NCI-H1417 treated with DMSO at 0.1 percent for 48 hours (cell line): ENCODE measurements around the gene RHBG.
"Not testable (repeated sequence)": the region's sequence is repeated elsewhere in the genome, so short reads cannot be mapped to it uniquely, and the experiment has no call there.

Experiments
- DNase-seq: peaks from one replicate; lab custom pipeline; 2025; lab: John Stamatoyannopoulos, UW

The RHBG gene

DNA sequence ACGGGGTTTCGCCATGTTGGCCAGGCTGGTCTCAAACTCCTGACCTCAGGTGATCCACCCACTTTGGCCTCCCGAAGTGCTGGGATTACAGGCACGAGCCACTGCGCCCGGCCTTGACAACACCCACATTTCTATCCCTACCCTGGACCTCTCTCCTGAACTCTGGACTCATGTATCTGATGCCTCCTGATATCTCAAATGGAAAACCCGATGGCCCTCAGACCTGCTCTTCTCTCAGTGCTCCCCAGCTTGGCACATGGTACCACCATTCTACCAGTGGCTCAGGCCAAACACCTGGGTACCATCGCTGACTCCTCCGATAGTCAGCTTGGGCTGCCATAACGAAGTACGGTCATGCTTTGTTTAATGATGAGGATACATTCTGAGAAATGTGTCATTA is 8.5 kb upstream of the RHBG start:
- no peak for DNase-seq

DNA sequence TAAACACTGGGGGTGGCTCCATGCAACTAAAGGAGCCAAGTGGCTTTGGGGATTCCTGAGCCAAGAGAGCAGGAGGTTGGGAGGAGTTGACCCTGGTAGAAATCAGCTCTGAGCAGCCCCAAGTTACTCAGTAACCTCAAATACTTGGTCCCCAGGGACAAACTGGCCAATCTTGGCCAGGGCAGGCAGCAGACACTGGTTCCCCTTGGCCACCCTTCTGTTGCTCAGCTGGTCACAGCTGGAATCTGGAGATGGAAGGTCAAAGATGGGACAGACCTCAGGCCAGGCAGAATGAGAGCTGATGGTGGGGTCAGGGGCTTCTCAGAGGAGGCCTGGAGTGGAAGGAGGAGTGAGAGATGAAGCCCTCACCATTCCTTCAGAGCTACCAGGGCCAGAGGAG is 3.3 kb upstream of the RHBG start:
- no peak for DNase-seq

DNA sequence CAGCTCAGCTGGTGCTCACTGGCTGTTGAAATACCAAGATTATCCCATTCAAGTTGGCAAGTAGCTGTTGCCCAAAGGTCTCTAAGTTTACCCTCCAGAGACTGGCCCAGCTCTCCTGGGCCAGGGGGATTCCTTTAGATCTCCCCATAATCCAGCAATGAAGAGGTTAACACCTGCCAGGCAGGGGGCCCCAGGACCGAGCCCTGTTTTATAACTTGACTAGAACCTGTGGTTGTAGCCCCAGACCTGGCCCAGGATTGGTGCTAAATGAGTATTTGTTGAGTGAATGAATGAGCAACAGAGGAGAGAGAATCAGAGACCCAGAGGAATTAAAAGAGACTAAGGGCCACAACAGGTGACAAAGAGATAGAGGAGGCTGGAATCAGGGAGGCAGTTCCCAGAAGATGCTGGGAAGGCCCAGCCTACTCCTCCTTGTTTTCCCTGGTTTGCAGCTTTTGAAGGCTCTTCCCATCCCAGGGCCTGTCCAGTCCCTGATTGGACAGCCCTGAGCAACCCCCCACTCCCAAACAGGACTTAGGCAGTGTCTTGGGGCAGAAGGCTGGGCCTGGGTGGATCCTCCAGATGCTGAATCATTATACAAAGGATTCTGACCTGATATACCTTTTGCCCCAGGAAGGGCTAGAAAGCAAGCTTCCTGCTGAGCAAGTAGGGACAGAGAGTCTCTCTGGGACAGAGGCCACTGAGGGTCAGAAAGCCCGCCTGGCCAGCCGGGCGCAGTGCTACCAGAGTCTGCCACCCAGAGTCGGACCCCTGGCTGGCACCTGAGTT is 2.4 kb upstream of the RHBG start:
- DNase-seq: no peak

DNA sequence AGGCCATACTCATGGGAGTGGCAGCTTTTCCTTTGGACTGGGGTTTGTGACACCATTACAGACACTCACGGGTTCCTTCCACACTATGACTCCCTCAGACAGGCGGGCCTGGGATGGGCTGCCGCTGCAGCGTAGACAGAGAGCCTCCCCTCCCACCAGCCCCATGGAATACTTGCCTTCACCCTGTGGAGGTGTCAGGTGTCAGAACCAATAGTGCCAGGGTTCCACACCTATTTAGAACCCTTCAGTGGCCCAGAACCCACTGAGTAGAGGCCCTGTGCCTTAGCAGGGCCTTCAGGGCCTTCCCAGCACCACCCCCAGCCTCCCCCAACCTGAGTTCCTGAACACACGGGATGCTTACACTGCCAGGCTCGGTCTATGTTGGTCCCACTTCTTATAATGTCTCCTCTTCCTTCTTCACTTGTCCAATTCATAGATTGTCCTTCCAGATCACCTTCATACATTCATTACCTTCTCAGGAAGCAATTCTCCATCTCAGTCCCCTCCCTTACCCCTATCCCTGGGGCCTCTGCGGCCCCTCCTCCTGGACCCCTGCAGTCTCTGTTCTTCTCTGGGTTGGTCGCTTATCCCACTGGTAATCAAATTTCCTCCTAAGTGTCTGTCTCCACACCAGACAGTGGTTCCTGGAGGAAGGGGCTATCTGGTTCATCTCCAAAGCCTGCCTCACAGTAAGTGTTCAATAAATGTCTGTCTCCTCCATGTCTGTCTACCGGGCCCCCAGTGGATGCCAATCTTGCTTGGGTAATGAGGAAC is 1.4 kb upstream of the RHBG start:
- no peak for DNase-seq

DNA sequence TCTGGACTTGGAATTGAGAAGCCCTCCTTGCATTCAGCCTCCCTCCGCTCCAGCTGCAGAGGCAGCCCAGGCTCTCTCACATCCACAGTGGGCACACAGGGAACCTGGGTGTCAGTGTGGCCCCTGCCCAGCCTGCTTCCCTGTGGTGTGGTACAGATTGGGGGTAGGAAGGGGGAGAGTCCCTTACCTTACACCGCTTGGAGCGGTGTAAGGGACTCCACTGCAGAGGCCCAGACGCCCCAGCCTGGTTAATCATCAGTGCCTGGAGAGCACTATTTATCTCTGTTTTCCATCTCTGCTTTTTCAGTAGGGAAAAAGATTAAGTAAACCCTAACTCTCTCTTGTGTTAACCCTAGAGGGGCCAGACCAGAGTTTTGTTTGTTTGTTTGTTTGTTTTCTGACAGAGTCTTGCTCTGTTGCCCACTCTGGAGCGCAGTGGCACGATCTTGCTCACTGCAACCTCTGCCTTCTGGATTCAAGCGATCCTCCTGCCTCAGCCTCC is 803 bp upstream of the RHBG start:
- no peak for DNase-seq

DNA sequence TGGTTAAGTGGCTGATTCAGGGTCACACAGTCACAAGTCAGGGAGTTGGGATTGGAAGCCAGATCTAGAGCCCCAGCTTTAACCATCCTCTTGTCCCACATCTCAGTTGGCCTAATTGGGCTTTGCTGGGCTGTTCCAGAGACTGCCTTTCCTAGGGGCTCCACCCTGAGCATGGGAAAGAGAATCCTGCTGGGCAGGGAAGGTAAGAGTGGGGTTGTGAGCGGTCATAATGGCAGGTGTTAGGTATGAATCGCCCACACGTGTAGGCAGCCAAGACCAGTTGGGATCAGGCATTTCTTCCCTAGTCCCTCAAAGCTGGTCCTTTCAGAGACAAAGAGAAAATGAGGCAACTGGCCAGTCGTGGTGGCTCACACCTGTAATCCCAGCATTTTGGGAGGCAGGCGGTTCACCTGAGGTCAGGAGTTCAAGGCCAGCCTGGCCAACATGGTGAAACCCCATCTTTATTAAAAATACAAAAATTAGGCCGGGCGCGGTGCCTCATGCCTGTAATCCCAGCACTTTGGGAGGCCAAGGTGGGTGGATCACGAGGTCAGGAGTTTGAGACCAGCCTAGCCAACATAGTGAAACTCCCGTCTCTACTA is 775 bp downstream of the RHBG start:
- DNase-seq: not testable (repeated sequence)

DNA sequence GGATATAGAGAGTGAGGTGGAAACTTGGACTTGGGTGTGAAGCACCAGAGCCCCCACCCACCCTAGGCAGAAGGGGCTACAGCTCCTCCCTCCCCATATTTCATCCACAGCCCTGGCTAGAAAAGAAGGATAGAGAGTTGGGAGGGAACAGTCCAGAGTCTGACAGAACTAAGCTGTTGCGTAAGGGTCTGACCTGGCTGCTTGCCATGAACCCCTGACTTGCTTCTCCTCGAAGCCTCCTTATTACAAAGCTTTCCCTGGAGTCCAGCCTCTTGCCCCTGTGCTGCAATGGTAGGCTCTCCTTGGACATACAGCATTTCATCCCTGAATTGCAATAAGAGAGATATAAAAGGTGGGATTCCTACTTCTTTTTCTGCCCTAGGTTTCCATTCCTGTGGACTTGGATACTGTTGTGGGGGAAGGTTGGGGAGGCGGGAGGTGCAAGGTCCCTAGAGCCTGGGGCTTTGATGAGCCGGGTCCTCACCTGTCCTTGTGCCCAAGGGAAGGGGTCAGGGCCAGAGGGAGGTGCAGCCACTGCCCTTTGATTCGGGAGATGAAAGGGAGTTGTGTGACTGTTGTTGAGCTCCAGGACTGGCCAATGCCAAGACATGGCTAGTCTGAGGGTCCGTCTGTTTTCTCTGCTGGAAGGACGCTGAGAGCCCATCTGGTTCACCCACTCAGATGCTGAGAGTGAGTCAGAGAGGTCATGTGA is 2.7 kb downstream of the RHBG start:
- DNase-seq: no peak

DNA sequence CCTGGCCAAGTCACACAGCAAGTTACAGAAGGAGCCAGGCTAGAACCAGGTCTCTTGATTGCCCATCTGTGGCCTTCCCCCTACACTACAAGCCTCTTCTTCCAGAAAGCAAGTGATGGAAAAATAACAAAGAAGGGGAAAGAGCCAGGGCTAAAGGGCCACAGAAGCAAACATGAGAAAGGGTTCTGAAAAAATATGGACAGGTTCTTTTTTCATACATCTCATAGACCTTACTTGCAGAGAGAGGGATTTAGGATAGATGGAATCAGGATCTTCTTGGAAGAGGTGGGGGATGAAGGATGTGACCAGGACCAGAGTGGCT is 3.2 kb downstream of the RHBG start:
- DNase-seq: no peak

DNA sequence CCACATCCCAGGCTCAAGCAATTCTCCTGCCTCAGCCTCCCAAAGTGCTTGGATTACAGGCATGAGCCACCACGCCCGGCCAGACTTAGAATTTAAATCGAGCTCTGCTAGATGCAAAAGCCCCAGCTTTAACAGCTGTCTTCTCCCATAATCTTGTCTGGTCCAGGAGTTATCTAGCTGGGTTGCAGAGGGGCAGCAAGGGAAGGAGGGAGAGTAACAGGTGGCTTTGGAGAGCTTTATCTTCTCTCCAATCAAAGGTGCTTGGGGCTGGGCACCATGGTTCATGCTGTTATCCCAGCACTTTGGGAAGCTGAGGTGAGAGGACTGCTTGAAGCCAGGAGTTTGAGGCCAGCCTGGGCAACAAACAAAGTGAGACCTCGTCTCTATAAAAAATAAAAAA is 3.9 kb downstream of the RHBG start:
- no peak for DNase-seq

DNA sequence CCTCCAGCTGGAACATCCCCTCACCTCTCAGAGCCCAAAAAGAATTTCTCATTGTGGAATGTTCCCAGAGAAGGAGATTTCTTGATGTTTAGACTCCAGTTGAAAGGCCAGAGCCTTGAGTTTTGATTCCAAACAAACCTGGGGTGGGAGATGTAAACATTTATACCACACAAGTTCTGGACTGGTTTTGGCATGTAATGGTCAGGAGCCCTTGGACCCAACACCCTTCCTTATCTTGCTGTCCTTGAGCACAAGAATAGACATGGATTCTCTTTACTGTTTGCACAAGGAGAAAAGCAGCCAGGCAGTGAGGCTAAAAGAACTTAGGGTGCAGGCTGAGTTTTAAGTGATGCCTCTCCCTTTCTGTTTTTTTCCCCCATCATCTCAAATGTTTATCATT is 4.5 kb downstream of the RHBG start:
- no peak for DNase-seq

DNA sequence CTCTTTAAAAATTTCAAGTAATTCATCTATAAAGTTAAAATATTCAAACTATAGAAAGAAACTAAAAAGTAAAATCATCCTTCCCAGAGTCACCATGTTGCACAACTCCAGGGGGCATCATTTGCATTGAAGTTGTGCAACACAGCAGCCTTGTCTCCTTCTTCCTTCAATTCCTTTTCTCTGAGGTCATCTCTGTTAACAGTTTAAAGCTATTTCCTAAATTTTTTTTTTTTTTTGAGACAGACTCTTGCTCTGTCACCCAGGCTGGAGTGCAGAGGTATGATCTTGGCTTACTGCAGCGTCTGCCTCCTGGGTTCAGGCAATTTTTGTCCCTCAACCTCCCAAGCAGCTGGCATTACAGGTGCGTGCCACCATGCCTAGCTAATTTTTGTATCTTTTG is 7.1 kb downstream of the RHBG start:
- DNase-seq: no peak

DNA sequence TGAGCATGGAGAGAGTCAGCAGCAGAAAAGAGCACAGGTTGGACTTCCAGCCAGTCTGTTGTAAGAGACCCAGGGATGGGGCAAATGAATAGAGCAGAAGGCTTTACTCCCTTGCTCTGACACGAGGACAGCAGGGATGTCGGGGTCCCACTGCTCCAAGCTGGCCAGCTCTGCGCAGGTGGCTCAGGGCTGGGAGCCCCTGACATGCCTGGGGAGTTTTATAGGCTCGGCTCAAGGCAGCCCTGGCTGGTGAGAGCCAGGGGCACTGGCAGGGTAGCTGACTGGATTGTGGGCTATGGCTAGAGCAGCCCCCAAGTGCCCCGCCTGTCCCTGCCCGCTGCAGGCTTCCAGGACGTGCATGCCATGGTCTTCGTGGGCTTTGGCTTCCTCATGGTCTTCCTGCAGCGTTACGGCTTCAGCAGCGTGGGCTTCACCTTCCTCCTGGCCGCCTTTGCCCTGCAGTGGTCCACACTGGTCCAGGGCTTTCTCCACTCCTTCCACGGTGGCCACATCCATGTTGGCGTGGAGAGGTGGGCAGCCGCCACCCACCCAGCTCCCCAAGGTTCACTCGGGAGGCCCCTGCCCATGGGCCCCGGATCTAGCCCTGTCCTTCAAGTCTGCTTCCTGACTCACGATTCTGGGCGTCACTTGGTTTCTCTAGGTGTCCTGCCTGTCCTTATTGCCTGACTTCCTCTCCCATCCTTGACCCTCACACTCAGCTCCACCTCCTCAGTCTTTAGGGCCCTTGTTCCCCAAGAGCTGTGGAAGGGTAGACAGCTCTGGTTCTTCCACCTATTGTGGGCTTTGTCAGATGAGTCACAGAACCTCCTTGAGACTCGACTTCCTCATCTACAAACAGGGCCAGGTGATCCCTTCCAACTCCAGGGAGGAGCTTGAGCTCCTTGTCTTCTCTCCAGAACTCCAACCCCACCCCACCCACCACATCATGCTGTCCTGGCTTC is 8.2 kb downstream of the RHBG start:
- DNase-seq: no peak

DNA sequence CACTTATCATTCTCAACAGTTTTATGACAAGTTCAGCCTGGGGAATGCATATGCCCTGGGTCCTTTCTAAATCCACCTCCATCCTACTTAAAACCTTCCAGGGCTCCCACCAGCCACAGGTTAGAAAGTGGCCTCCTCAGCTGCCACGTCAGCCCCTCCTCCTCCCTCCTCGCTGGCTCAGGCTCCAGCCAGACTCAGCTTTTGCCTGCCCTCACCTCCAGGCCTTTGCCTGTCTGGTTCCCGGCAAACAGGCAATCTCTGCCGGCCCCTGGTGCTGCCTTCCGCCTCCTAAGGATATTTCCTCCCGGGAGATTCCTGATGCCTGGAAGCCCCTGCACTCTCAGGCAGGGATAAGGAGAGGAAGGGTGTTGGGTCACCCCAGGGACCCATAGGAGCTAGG is 9.5 kb downstream of the RHBG start:
- DNase-seq: no peak

DNA sequence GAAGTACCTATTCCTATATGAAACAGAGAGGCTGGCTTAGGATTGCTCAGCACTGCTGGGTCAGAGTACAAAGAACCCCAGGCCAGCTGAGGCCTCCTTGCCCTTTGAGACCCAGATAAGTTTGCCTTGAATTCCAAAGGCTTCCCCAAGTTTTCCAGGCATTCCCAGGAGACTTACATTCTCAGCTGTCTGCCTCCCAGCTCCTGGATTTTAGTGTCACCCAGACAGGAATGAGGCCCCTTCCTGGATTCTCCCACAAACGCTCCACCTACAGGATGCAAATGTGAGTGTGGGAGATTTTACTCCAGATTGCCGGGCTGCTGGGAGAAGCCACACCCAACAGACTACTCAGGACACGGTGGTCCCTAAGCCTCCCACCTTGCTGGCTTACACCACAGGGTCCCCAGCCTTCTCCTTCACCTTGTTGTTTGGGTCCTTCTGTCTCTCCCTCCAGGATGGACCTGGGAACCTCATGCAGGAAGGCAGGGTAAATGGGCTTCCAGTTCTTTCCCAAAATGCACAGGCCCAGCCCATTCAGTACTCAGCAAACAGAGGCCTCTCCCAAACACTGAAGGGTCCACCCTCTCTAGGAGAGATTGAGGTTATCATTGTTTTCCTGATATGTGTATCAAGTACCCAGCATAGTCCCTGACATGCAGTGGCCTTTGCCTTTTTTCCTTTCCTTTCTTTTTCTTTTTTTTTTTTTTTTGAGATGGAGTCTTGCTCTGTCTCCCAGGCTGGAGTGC is 10.6 kb downstream of the RHBG start:
- DNase-seq: no peak

DNA sequence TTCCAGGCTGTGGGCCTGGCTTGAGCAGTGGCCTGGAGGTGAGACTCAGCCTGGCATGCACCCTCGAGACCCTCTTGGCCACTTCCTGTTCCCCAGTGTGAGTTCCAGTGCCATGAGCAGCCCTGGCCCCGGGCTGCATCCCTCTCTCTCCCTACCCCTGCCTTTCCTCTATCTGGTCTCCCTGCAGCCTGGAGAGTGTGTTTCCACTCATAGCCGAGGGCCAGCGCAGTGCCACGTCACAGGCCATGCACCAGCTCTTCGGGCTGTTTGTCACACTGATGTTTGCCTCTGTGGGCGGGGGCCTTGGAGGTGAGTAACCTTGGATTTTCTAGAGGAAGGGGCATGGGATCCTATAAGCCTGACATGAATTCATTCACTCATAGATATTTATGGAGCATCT is 13.6 kb downstream of the RHBG start:
- DNase-seq: no peak

DNA sequence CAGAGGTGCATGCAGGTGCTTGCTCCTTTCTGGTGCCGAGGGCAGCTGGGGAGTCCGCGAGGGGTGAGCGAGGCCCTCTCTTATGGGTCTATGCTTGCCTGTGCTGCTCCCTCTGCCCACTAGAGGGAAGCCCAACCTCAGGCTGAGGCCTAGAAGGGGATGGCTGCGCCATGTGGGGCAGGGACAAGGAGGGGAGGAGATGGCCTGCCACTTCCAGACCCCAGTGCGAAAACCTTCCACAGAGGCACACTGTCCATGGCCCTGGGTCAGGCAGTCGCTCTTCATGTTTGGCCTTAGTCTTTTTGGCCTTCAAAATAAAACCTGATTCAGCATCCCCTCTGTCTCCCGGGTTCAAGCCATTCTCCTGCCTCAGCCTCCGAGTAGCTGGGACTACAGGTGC is 14.0 kb downstream of the RHBG start:
- no peak for DNase-seq

DNA sequence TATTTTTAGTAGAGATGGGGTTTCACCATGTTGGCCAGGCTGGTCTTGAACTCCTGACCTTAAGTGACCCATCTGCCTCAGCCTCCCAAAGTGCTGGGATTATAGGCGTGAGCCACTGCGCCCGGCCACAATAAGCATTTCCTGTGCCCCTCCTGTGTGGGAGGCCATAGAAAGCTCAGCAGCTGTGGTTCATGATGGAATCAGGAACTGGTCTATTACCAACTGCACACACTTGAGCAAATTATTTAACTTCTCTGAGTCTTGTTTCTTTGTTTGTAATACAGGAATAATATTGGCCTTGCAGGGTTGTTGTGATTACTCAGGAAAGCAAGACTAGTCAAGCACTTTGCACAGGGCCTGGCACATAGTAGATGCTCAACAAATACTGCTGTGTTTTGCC is 15.0 kb downstream of the RHBG start:
- DNase-seq: no peak

DNA sequence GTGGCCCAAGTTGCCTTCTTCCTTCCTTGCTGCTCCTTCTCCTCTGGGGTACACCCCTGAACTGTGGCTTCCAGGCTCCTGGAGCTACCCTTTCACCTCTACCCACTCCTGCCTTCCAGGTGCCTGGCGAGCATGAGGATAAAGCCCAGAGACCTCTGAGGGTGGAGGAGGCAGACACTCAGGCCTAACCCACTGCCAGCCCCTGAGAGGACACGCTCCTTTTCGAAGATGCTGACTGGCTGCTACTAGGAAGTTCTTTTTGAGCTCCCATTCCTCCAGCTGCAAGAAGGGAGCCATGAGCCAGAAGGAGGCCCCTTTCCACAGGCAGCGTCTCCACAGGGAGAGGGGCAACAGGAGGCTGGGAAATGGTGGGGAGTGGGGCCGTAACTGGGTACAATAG is 15.6 kb downstream of the RHBG start:
- no peak for DNase-seq

DNA sequence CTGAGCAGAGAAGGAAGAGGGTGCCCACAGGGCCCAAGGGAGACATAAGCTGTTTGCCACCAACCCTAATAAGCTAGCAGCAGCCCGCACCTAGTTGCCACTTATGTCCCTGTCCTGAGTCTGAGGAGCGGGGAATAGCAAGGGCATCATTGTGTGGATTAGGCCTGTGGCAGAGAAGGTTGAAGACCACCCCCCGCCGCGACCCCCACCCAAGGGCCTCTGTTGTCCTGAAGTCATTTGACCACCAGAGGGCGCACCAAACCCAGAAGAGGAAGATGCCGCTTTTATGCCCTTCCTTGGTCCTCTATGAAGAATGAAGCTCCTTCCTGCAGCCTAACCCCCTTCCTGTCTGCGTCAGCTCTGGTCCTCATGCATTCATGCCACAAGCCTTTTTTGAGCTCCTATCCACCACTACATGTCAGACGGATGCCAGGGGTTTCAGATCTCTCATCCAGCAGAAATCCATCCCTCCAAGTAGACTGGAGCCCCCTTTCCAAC is 16.6 kb downstream of the RHBG start:
- DNase-seq: peak; percentile 19

DNA sequence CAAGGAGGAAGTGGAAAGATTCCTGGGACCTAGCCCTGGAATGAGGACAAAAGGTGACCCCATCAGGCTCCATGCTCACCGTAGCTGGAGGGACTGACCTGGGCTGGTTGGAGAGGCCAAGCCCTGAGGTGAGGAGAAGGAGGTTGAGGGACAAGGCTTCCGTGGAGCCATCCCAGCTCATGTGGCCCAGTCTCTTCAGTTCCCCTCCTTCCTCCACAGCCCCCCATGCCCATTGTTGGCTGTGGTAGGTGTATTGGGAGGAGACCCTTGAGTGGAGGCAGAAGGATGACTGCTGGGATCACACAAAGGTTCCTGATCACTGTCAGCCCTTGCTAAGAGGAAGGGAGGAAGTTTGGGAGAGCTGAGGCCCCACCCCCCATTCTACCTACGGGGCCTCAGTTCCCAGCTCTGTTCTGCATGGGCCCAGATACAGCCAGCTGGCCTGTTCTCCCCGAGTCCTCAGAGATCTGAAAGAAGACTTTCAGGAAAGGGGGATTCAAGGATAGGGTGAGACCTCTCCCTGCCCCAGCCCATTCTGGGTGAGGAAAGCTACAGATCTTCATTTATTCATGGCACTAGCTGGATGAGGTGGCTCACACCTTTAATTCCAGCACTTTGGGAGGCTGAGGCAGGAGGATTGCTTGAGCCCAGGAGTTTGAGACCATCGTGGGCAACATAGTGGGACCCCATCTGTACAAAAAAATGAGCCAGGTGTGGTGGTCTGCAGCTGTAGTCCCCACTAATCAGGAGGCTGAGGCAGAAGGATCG is 17.3 kb downstream of the RHBG start:
- no peak for DNase-seq
